Measurements from ENCODE around the gene GUCA2A.

GUCA2A gene

GRCh38 chr1:42186152-42186551 lies 21.6 kb upstream of the GUCA2A start:
- Histone ChIP-seq H3K9me3 (ENCODE audit: low read length) (no peaks in the 10 kb centered on the region), H2AFZ (ENCODE audit: low read depth, low read length) (no peak overlapping the region), H3K36me3 (ENCODE audit: insufficient read depth, low read length) (peaks cover 62% of the 10 kb centered on the region), H3K27me3 (ENCODE audit: insufficient read depth, low read length) (no peaks in the 10 kb centered on the region), H3K4me3 (ENCODE audit: low read length) (no peak overlapping the region), H3K4me1 (ENCODE audit: insufficient read depth, low read length) (peaks cover 8% of the 10 kb centered on the region)

- Histone ChIP-seq H3K27me3 (ENCODE audit: insufficient read depth, low read length) (no peaks in the 10 kb centered on the region), H3K9me3 (ENCODE audit: low read length) (no peaks in the 10 kb centered on the region), H3K36me3 (ENCODE audit: insufficient read depth, low read length) (peaks cover 55% of the 10 kb centered on the region), H3K4me1 (ENCODE audit: insufficient read depth, low read length) (peaks cover 8% of the 10 kb centered on the region), H2AFZ (ENCODE audit: low read depth, low read length) (no peak overlapping the region), H3K4me3 (ENCODE audit: low read length) (no peak overlapping the region)
Measured at GRCh38 chr1:42184616-42185015, 20.1 kb upstream of the GUCA2A start.

GRCh38 chr1:42183957-42184268 lies 19.4 kb upstream of the GUCA2A start:
- Histone ChIP-seq H3K4me1 (ENCODE audit: insufficient read depth, low read length) (peaks cover 8% of the 10 kb centered on the region), H3K36me3 (ENCODE audit: insufficient read depth, low read length) (peaks cover 53% of the 10 kb centered on the region), H3K27me3 (ENCODE audit: insufficient read depth, low read length) (no peaks in the 10 kb centered on the region), H3K4me3 (ENCODE audit: low read length) (no peak overlapping the region), H3K9me3 (ENCODE audit: low read length) (no peaks in the 10 kb centered on the region), H2AFZ (ENCODE audit: low read depth, low read length) (no peak overlapping the region)

GRCh38 chr1:42183210-42183956 lies 18.8 kb upstream of the GUCA2A start:
- Histone ChIP-seq H3K4me3 (ENCODE audit: low read length) (no peak overlapping the region), H3K4me1 (ENCODE audit: insufficient read depth, low read length) (peaks cover 8% of the 10 kb centered on the region), H2AFZ (ENCODE audit: low read depth, low read length) (no peak overlapping the region), H3K36me3 (ENCODE audit: insufficient read depth, low read length) (peaks cover 48% of the 10 kb centered on the region), H3K9me3 (ENCODE audit: low read length) (no peaks in the 10 kb centered on the region), H3K27me3 (ENCODE audit: insufficient read depth, low read length) (no peaks in the 10 kb centered on the region)

GRCh38 chr1:42181687-42182086 lies 17.1 kb upstream of the GUCA2A start:
- Histone ChIP-seq H2AFZ (ENCODE audit: low read depth, low read length) (no peak overlapping the region), H3K36me3 (ENCODE audit: insufficient read depth, low read length) (peaks cover 37% of the 10 kb centered on the region), H3K9me3 (ENCODE audit: low read length) (no peaks in the 10 kb centered on the region), H3K27me3 (ENCODE audit: insufficient read depth, low read length) (no peaks in the 10 kb centered on the region), H3K4me3 (ENCODE audit: low read length) (no peak overlapping the region), H3K4me1 (ENCODE audit: insufficient read depth, low read length) (peaks cover 8% of the 10 kb centered on the region)

- no peaks in the 10 kb centered on the region for H3K9me3 ChIP-seq (ENCODE audit: low read length)
- H2AFZ ChIP-seq (ENCODE audit: low read depth, low read length) = no peak overlapping the region
- peaks cover 29% of the 10 kb centered on the region for H3K36me3 ChIP-seq (ENCODE audit: insufficient read depth, low read length)
- H3K4me1 ChIP-seq (ENCODE audit: insufficient read depth, low read length) = no peaks in the 10 kb centered on the region
- no peaks in the 10 kb centered on the region for H3K27me3 ChIP-seq (ENCODE audit: insufficient read depth, low read length)
- no peak overlapping the region for H3K4me3 ChIP-seq (ENCODE audit: low read length)
Measured at GRCh38 chr1:42179900-42180329, 15.4 kb upstream of the GUCA2A start.

- H2AFZ ChIP-seq (ENCODE audit: low read depth, low read length) = no peak overlapping the region
Measured at GRCh38 chr1:42179275-42179674, 14.7 kb upstream of the GUCA2A start.

GRCh38 chr1:42178249-42178648 lies 13.7 kb upstream of the GUCA2A start:
- no peak overlapping the region for H2AFZ ChIP-seq (ENCODE audit: low read depth, low read length)
- H3K27me3 ChIP-seq (ENCODE audit: insufficient read depth, low read length) = no peaks in the 10 kb centered on the region
- peaks cover 19% of the 10 kb centered on the region for H3K36me3 ChIP-seq (ENCODE audit: insufficient read depth, low read length)
- no peaks in the 10 kb centered on the region for H3K4me1 ChIP-seq (ENCODE audit: insufficient read depth, low read length)
- no peaks in the 10 kb centered on the region for H3K9me3 ChIP-seq (ENCODE audit: low read length)
- no peak overlapping the region for H3K4me3 ChIP-seq (ENCODE audit: low read length)

More at GRCh38 chr1:42179275-42179674, 14.7 kb upstream of the GUCA2A start:
- Histone ChIP-seq H3K9me3 (ENCODE audit: low read length) (no peaks in the 10 kb centered on the region), H3K36me3 (ENCODE audit: insufficient read depth, low read length) (peaks cover 24% of the 10 kb centered on the region), H3K4me3 (ENCODE audit: low read length) (no peak overlapping the region), H3K4me1 (ENCODE audit: insufficient read depth, low read length) (no peaks in the 10 kb centered on the region), H3K27me3 (ENCODE audit: insufficient read depth, low read length) (no peaks in the 10 kb centered on the region)

GRCh38 chr1:42177541-42177981 lies 13.0 kb upstream of the GUCA2A start:
- H3K27me3 ChIP-seq (ENCODE audit: insufficient read depth, low read length) = no peaks in the 10 kb centered on the region
- peaks cover 19% of the 10 kb centered on the region for H3K36me3 ChIP-seq (ENCODE audit: insufficient read depth, low read length)
- no peak overlapping the region for H3K4me3 ChIP-seq (ENCODE audit: low read length)

GRCh38 chr1:42176902-42177519 lies 12.5 kb upstream of the GUCA2A start:
- Histone ChIP-seq H3K36me3 (ENCODE audit: insufficient read depth, low read length) (peaks cover 19% of the 10 kb centered on the region), H3K9me3 (ENCODE audit: low read length) (no peaks in the 10 kb centered on the region), H3K27me3 (ENCODE audit: insufficient read depth, low read length) (no peaks in the 10 kb centered on the region), H3K4me1 (ENCODE audit: insufficient read depth, low read length) (no peaks in the 10 kb centered on the region), H2AFZ (ENCODE audit: low read depth, low read length) (no peak overlapping the region), H3K4me3 (ENCODE audit: low read length) (no peak overlapping the region)

More at GRCh38 chr1:42177541-42177981, 13.0 kb upstream of the GUCA2A start:
- H2AFZ ChIP-seq (ENCODE audit: low read depth, low read length) = no peak overlapping the region
- H3K4me1 ChIP-seq (ENCODE audit: insufficient read depth, low read length) = no peaks in the 10 kb centered on the region
- no peaks in the 10 kb centered on the region for H3K9me3 ChIP-seq (ENCODE audit: low read length)

GRCh38 chr1:42175314-42176054 lies 10.9 kb upstream of the GUCA2A start:
- Histone ChIP-seq H3K36me3 (ENCODE audit: insufficient read depth, low read length) (peaks cover 15% of the 10 kb centered on the region), H3K27me3 (ENCODE audit: insufficient read depth, low read length) (no peaks in the 10 kb centered on the region), H2AFZ (ENCODE audit: low read depth, low read length) (no peak overlapping the region), H3K4me3 (ENCODE audit: low read length) (no peak overlapping the region), H3K4me1 (ENCODE audit: insufficient read depth, low read length) (no peaks in the 10 kb centered on the region), H3K9me3 (ENCODE audit: low read length) (no peaks in the 10 kb centered on the region)

- Histone ChIP-seq H2AFZ (ENCODE audit: low read depth, low read length) (no peak overlapping the region), H3K9me3 (ENCODE audit: low read length) (no peaks in the 10 kb centered on the region), H3K4me1 (ENCODE audit: insufficient read depth, low read length) (no peaks in the 10 kb centered on the region)
Measured at GRCh38 chr1:42173961-42174735, 9.6 kb upstream of the GUCA2A start.

More at GRCh38 chr1:42173961-42174735, 9.6 kb upstream of the GUCA2A start:
- no peak overlapping the region for H3K4me3 ChIP-seq (ENCODE audit: low read length)
- no peaks in the 10 kb centered on the region for H3K27me3 ChIP-seq (ENCODE audit: insufficient read depth, low read length)
- peaks cover 4% of the 10 kb centered on the region for H3K36me3 ChIP-seq (ENCODE audit: insufficient read depth, low read length)

All from neuron (in vitro differentiated cells).